GM12801 (cell line): ENCODE measurements around the gene UFD1.

Experiments used
- TF ChIP-seq, protein P1 (sequence below): IDR thresholded peaks from one replicate; pipeline ENCODE4 v1.5.1; 2011; ENCODE audit warnings: control low read depth; ENCODE audit not compliant: insufficient read length; ENCODE audit errors: extremely low read depth

UFD1 gene

GRCh38 chr22:19473578-19473977 is 5.4 kb downstream of the UFD1 start:
- TF ChIP-seq, protein P1, sequence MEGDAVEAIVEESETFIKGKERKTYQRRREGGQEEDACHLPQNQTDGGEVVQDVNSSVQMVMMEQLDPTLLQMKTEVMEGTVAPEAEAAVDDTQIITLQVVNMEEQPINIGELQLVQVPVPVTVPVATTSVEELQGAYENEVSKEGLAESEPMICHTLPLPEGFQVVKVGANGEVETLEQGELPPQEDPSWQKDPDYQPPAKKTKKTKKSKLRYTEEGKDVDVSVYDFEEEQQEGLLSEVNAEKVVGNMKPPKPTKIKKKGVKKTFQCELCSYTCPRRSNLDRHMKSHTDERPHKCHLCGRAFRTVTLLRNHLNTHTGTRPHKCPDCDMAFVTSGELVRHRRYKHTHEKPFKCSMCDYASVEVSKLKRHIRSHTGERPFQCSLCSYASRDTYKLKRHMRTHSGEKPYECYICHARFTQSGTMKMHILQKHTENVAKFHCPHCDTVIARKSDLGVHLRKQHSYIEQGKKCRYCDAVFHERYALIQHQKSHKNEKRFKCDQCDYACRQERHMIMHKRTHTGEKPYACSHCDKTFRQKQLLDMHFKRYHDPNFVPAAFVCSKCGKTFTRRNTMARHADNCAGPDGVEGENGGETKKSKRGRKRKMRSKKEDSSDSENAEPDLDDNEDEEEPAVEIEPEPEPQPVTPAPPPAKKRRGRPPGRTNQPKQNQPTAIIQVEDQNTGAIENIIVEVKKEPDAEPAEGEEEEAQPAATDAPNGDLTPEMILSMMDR: no peak

GRCh38 chr22:19472233-19472632 is 6.8 kb downstream of the UFD1 start:
- TF ChIP-seq, protein P1: no peak

- TF ChIP-seq, protein P1: no peak
Measured at GRCh38 chr22:19471572-19471971, 7.4 kb downstream of the UFD1 start.

- TF ChIP-seq, protein P1: no peak
Measured at GRCh38 chr22:19470010-19470409, 9.0 kb downstream of the UFD1 start.

GRCh38 chr22:19469421-19469820 is 9.6 kb downstream of the UFD1 start:
- TF ChIP-seq, protein P1: no peak

- TF ChIP-seq, protein P1: no peak
Measured at GRCh38 chr22:19467912-19468311, 11.1 kb downstream of the UFD1 start.

DNA sequence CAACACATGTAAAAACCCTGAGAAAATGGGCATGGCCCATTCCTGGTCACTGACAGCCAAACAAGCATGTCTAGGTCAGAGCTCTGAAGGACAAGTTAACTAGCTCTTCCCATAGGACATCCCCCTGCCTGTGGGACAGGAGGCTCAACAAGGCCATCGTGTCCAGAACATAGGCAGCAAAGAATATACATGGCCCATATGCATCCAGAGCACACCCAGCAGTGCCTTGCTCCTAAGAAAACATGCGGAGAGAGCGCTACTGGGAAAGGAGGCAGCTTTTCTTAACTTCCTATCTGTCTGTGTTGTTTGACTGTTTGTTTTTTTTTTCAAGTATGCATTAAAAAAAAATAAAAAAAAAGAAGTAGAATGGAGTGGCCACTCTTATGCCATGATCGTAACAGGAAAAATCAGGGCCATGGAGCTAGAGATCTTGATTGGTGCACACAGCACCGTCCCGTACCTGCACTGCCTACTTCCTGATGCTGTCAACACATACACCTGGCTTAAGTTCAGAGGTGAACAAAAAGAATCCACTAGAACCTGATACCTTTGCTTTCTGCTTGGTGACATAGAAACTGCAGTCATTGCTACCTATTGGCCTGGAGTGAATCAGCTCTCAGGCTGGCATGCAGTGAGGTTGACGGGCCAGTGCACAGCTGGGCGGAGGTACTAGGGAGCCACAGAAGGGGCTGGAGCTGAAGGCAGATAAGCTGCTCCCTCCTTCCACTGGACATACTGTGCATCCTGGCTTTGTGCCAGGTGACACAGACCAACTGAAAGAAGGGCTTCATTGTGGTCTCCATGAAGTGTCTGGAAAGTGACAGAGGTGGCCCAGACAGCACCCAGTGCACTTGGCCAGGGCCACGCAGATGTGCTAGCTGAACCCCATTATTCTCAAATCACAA is 11.9 kb downstream of the UFD1 start:
- TF ChIP-seq, protein P1: no peak
